Muscle layer of colon (tissue), 2 donors: Measurements from ENCODE around the gene IL17B.
A peak's percentile ranks its signal among the peaks of the same experiment; 100 is the strongest.

Experiments
- H3K27ac ChIP-seq: one replicate; pipeline ENCODE4 v1.7.0; 2013; ENCODE audit warnings: low read depth, mild to moderate bottlenecking, low read length, moderate library complexity
- H3K27me3 ChIP-seq, 2 donors: one replicate each; pipeline ENCODE4 v1.7.0; 2013; ENCODE audit warnings: low read length in 2 of 2, mild to moderate bottlenecking in 2 of 2; ENCODE audit not compliant: insufficient read depth in 2 of 2, control insufficient read depth in 1 of 2
- H3K36me3 ChIP-seq: one replicate; pipeline ENCODE4 v1.7.0; 2013; ENCODE audit warnings: mild to moderate bottlenecking, low read length; ENCODE audit not compliant: insufficient read depth
- H3K4me1 ChIP-seq: one replicate; pipeline ENCODE4 v1.7.0; 2013; ENCODE audit warnings: mild to moderate bottlenecking, low read length; ENCODE audit not compliant: insufficient read depth
- H3K4me3 ChIP-seq, 2 donors: one replicate each; pipeline ENCODE4 v1.7.0; 2013; ENCODE audit warnings: low read length in 2 of 2, low read depth in 1 of 2, mild to moderate bottlenecking in 1 of 2, moderate library complexity in 1 of 2
- H3K9ac ChIP-seq: one replicate; pipeline ENCODE4 v1.7.0; 2013; ENCODE audit warnings: low read length
- H3K9me3 ChIP-seq: one replicate; pipeline ENCODE4 v1.7.0; 2013; ENCODE audit warnings: mild to moderate bottlenecking, low read length
- donor health status: abdominal sarcoma.
- donor health status: Adenocarcinoma of cecum.

The IL17B gene

DNA sequence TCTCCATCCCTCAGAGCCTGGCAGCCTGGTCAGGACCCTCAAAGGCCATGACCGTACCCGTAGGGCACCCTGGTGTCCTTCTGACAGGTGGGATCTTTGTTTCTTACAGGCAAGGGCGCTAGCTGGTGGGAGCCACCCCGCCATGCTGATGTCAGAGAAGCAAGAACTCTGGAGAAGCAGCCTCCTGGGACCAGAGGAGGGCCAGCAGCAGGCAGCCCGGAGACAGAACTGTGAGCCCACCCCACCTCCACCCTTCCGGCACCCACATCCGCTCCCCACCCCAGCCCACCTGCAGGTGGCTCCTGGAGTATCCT is 42.2 kb upstream of the IL17B start:
- peak overlapping the region in 1 of 2 donors; percentile 41 for H3K4me3 ChIP-seq
- H3K9ac ChIP-seq = peak overlapping the region; percentile 38
- peaks cover 84% of the 10 kb centered on the region for H3K4me1 ChIP-seq
- H3K36me3 ChIP-seq = peaks cover 99% of the 10 kb centered on the region
- no peaks in the 10 kb centered on the region for H3K27me3 ChIP-seq
- peak overlapping the region; percentile 99 for H3K27ac ChIP-seq
- H3K9me3 ChIP-seq = no peaks in the 10 kb centered on the region

GRCh38 chr5:149420545-149421371 is 41.7 kb upstream of the IL17B start:
- no peaks in the 10 kb centered on the region for H3K27me3 ChIP-seq
- peak overlapping the region; percentile 38 for H3K9ac ChIP-seq
- peak overlapping the region; percentile 99 for H3K27ac ChIP-seq
- peaks cover 89% of the 10 kb centered on the region for H3K4me1 ChIP-seq
- H3K9me3 ChIP-seq = no peaks in the 10 kb centered on the region
- peaks cover 99% of the 10 kb centered on the region for H3K36me3 ChIP-seq
- peak overlapping the region in 1 of 2 donors; percentile 41 for H3K4me3 ChIP-seq

- Histone ChIP-seq H3K36me3 (peaks cover 99% of the 10 kb centered on the region), H3K4me3 (peak overlapping the region in 1 of 2 donors; percentile 41), H3K9me3 (no peaks in the 10 kb centered on the region), H3K27ac (peak overlapping the region; percentile 99), H3K4me1 (peaks cover 89% of the 10 kb centered on the region), H3K9ac (peak overlapping the region; percentile 38), H3K27me3 (no peaks in the 10 kb centered on the region)
These were observed 40.9 kb upstream of the IL17B start for GRCh38 chr5:149419859-149420544.

DNA sequence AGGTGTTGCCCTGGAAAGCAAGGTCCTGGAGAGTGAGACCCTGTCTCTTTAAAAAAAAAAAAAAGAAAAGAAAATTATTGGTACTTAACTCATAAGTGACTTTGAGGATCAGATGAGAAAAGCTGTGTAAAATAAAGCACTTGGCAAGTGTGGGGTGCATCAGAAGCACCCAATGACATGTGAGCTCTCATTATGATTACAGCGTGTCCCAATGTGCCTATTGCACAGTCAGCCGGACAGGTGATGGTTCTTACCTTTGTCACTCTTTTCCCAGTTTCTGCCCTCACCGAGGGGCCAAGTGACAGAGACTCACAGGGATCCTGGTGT is 40.4 kb upstream of the IL17B start:
- Histone ChIP-seq H3K36me3 (peaks cover 99% of the 10 kb centered on the region), H3K4me1 (peaks cover 89% of the 10 kb centered on the region), H3K9ac (peak overlapping the region; percentile 38), H3K4me3 (peak overlapping the region in 1 of 2 donors; percentile 41), H3K27ac (peak overlapping the region; percentile 99), H3K9me3 (no peaks in the 10 kb centered on the region), H3K27me3 (no peaks in the 10 kb centered on the region)

DNA sequence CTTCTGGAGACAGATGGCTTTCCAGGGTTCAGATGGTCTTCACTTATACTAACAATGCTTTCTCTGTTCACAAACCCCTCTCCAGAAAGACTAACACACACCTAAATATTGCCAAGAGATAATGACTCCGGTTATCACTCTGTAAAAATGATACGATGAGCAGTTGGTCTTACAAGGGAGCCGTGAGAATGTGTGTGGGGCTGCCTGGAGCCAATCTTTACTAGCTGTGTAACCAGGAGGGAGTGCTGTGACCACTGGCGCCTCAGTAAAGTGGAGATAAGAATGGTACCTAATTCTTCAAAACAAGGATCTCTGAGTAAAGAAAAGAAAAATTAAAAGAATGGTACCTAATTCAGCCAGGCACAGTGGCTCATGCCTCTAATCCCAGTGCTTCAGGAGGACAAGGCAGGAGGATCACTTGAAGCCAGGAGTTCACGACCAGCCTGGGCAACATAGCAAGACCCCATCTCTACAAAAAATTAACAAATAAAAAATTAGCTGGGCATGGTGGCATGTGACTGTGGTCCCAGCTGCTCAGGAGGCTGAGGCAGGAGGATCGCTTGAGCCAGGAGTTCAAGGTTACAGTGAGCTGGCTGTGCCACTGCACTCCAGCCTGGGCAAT is 39.9 kb upstream of the IL17B start:
- peaks cover 99% of the 10 kb centered on the region for H3K36me3 ChIP-seq
- peak overlapping the region in 1 of 2 donors; percentile 41 for H3K4me3 ChIP-seq
- no peaks in the 10 kb centered on the region for H3K9me3 ChIP-seq
- H3K27me3 ChIP-seq = no peaks in the 10 kb centered on the region
- H3K27ac ChIP-seq = peak overlapping the region; percentile 99
- H3K9ac ChIP-seq = peak overlapping the region; percentile 59
- peaks cover 88% of the 10 kb centered on the region for H3K4me1 ChIP-seq

DNA sequence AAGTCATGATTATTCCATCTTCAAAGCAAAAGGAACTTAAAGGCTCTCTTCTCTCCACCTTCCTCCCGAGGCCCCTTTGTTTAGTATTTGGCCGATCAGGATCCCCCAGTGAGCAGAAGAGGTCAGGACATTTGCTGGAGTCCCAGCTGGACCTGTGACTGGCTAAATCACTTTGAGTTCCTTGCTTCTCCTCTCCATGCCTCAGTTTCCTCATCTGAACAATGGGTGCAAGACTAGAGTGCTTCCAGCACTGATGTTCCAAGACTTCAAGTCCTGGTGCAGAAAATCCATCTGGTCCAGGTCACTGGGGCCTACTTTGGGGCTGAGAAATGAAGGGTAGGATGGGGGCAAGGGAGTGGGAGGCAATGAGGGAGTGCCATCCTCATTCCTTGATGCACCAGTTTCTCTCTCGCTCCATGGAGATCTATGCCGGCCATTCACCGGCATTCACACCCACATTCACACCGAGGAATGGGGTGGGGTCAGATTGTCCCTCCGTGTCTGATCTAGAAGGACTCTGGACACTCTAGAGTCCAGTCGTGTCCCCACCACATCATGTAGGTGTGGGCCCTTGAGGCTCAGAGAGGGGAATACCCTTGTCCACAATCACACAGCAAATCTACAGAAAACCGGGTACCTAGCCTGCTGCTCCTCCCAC is 38.7 kb upstream of the IL17B start:
- no peaks in the 10 kb centered on the region for H3K27me3 ChIP-seq
- H3K9ac ChIP-seq = peak overlapping the region; percentile 98
- H3K4me1 ChIP-seq = peaks cover 80% of the 10 kb centered on the region
- peaks cover 98% of the 10 kb centered on the region for H3K36me3 ChIP-seq
- H3K27ac ChIP-seq = peak overlapping the region; percentile 99
- peak overlapping the region; percentile 33 to 98 for H3K4me3 ChIP-seq
- no peaks in the 10 kb centered on the region for H3K9me3 ChIP-seq

GRCh38 chr5:149416987-149417710 is 38.1 kb upstream of the IL17B start:
- Histone ChIP-seq H3K9me3 (no peaks in the 10 kb centered on the region), H3K4me3 (peak overlapping the region; percentile 47 to 98), H3K36me3 (peaks cover 98% of the 10 kb centered on the region), H3K9ac (peak overlapping the region; percentile 98), H3K27ac (peak overlapping the region; percentile 99), H3K27me3 (no peaks in the 10 kb centered on the region), H3K4me1 (peaks cover 77% of the 10 kb centered on the region)

DNA sequence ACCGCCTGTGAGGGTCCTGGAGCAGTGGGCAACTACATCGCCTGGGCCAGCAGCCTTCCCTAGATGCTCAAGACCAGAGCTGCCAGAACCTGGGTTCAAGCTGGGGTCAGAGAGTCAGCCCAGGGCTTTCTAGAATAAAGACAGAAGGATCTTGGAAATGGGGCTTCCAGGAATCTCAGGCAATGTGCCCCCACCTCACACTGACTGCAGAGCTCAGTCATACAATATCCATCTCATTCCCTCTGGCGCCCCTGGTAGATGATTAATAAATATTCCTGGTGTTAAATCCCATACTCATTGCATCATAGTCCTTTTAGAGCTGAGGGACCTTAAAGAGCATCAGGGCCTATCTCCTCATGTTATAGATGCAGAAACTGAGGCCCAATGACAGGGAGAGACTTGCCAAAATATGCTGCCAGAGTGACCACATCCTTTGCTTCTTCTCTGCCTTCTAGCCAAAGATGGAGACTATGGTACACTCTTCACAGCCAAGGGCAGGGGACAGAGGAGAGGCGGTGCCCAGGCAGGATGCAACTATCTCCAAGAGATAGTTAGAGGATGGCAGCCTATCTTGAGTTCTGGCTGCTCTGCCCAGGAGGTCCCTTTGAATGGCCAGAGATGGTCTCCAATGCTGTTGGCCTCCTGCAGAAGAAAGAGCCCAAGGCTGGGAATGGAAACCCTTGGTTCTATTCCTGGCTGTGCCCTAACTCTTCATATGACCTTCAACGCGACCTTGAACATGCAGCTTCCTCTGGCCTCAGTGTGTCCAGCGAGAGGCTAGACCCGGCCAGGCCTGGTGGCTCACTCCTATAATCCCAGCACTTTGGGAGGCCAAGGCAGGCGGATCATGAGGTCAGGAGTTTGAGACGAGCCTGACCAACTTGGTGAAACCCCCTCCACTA is 36.2 kb upstream of the IL17B start:
- peak overlapping the region; percentile 99 for H3K27ac ChIP-seq
- peaks cover 97% of the 10 kb centered on the region for H3K36me3 ChIP-seq
- H3K4me3 ChIP-seq = peak overlapping the region; percentile 83 to 98

DNA sequence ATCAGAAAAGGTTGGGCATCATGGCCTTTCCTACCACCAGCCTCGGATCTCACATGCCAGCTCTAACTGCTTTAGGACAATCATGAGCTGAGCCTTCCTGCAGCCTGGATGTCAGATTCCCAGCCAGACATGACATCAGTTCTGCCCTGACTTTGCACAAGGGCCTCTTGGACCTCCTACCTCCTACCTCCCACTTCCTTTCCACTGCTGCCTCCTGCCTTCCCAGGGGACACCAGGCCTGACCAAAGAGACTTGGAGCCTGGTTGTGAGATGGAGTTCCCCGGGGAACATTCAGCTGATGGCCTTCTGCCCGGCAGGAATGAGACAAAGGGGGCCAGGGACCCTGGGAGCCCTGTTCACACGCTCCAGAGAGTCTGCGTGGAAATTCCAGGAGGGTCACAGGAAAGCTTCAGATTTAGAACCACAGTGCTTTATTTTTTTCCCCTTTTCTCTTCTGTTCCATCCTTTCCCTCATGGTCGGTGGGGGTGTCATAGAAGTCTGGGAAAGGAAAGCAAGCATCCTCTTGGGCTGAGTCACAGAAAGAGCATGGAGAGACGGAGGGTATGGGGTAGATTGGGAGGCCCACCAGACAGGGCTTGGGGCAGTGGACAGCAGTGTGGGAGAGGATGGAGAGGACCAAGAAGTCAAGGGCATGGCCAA is 35.4 kb upstream of the IL17B start:
- Histone ChIP-seq H3K27ac (peak overlapping the region; percentile 99), H3K9me3 (no peaks in the 10 kb centered on the region), H3K4me1 (peaks cover 52% of the 10 kb centered on the region), H3K36me3 (peaks cover 97% of the 10 kb centered on the region), H3K9ac (peak overlapping the region; percentile 98), H3K27me3 (no peaks in the 10 kb centered on the region), H3K4me3 (peak overlapping the region; percentile 83 to 98)

More for the DNA sequence above, 36.2 kb upstream of the IL17B start:
- H3K9me3 ChIP-seq = no peaks in the 10 kb centered on the region
- H3K9ac ChIP-seq = peak overlapping the region; percentile 98
- H3K4me1 ChIP-seq = peaks cover 59% of the 10 kb centered on the region
- no peaks in the 10 kb centered on the region for H3K27me3 ChIP-seq
